Peyer's patch (tissue), 4 donors: Measurements from ENCODE around the gene GPR108.

Source experiments
- POLR2A ChIP-seq, 2 donors: fragments of 450-650 bp; IDR thresholded peaks; one replicate each; pipeline ENCODE4 v1.5.1; 2017; ENCODE audit warnings: antibody characterized with exemption in 2 of 2, mild to moderate bottlenecking in 2 of 2, moderate library complexity in 2 of 2
- TF ChIP-seq, protein P1 (sequence below), 6 experiments: fragments of 450-650 bp in 4 of 6; fragments of 200-600 bp in 2 of 6; sonication (generic) in 1 of 6; IDR thresholded peaks; one replicate each; pipeline ENCODE4 v1.5.1; 2017 to 2019; ENCODE audit warnings: antibody characterized with exemption in 6 of 6, mild to moderate bottlenecking in 3 of 6, moderate library complexity in 1 of 6

DNA sequence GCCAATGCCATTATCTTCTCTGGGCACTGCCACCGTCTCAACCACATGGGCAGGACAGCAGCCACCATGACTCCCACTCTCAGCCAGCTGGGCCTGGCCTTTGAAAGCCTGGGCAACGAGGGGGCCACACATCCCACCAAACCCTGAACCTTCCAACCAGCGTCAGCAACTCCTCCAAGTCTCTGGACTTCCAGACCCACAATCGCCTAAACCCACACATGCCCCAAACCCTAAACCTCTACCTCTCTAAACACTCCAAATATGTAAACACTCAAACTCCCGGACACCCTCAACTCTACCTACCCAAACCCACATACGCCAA is 17.9 kb downstream of the GPR108 start:
- TF ChIP-seq, protein P1, sequence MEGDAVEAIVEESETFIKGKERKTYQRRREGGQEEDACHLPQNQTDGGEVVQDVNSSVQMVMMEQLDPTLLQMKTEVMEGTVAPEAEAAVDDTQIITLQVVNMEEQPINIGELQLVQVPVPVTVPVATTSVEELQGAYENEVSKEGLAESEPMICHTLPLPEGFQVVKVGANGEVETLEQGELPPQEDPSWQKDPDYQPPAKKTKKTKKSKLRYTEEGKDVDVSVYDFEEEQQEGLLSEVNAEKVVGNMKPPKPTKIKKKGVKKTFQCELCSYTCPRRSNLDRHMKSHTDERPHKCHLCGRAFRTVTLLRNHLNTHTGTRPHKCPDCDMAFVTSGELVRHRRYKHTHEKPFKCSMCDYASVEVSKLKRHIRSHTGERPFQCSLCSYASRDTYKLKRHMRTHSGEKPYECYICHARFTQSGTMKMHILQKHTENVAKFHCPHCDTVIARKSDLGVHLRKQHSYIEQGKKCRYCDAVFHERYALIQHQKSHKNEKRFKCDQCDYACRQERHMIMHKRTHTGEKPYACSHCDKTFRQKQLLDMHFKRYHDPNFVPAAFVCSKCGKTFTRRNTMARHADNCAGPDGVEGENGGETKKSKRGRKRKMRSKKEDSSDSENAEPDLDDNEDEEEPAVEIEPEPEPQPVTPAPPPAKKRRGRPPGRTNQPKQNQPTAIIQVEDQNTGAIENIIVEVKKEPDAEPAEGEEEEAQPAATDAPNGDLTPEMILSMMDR (IDR thresholded peaks at IDR 0.05) = no peak
- TF ChIP-seq POLR2A (IDR thresholded peaks at IDR 0.05) = no peak
